Activated naive CD4-positive, alpha-beta T cell treated with anti-CD3 and anti-CD28 coated beads, Interleukin-2, amount 50 U/mL, for 16 hours (primary cell): ENCODE results near the gene CADM2.

Experiments used
- DNase-seq: peaks from one replicate; pipeline ENCODE4 v3.0.0-alpha.2; 2020

The CADM2 gene

DNA sequence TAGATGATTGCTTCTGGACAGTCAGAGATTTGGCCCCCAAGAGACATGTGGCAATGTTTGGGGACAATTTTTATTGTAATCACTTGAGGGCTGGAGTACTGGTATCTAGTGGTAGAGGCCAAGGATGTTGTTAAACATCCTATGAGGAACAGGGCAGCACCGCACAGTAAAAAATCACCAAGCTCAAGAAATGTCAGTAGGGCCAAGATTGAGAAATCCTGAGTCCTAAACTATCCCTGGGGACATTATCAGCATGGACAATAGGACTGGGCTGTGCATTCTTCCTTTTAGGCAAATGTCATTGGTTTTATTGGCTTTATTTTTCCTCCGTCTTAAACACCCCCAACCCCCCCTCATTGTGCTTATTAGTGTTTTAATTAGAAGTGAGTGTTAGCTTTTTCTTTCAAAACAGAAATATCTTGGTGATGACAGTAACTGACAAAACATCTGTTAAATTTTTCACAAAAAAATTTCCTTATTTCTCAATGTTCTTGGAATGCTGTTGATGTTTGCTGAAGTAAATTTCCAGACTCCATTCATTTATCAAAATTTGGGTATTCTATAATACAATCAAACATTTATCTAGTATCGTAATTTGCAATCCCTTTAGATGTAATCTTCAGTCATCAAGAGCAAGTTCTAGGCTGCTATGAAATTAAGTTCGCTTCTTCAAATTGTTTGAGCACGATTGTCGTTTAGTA, 1087.8 kb downstream of the CADM2 start:
- no peak for DNase-seq

DNA sequence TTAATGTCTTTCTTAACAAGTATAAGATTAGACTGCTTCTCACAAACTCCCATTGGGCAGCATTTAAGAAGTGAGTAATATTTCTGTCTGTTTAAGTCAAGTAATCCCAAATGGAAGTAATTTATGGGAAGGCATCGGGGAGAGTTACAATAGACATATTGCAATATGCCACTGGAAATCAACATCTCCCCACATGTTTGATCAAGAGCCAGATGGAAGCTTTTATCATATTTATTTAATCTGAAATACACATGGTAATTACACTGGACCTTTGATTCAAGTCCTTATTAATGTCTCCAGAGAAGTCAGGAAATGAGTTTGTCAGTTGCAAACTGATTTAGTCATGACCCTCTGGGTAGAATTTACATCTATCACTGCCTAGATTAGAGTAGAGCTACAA, 1088.4 kb downstream of the CADM2 start:
- no peak for DNase-seq

DNA sequence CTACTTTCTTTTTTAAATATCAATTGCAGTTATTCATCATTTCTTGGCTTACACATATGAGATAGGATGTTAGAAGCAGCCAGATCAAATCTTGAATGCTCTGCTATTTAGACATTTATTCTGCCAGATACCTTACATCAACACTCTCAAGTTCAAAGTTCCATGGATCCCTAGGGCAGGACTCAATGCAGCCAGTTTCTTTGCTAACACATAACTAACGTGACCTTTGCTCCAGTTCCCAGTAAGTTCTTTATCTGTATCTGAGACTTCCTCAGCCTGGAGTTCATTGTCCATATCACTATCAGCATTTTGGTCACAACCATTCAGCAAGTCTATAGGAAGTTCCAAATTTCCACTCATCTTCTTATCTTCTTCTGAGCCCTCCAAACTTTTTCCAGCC, 1092.3 kb downstream of the CADM2 start:
- DNase-seq, result no peak

DNA sequence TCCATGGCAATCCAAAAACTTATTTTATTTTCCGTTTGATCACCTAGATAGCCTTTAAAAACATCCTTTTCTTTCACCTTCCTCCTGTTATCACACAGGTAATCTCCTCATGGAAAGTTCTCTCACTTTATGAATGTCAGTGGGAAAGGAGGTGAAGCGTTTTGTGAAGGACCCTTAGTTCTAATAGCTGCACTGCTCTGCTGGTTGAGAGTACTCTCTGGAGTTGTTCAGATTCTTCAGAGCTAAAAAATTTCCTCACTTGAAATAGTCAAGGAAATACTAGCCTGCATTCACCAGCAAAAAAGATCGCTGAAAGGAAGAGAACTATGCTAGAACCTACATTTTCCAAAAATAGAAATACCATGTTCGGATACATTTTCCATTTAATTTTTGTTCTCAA, 1097.2 kb downstream of the CADM2 start:
- DNase-seq, result no peak

DNA sequence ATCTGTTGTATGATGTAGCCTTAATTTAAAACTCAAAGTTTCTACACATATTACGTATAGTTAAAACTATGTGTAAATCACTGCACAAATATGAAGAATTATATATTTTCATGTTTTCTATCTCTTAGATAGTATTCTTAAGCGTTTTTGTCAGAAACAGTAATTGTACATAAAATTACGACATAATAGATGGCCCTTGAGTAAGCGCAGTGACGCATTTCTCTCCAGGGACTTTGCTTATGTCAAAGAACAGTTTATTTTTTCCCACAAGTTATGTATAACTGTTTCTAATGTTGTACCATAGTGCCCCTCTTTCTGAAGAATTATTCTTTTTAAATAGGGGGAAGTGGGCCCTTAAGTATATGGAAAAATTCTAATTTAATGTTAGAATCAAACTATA, 1098.2 kb downstream of the CADM2 start:
- no peak for DNase-seq

DNA sequence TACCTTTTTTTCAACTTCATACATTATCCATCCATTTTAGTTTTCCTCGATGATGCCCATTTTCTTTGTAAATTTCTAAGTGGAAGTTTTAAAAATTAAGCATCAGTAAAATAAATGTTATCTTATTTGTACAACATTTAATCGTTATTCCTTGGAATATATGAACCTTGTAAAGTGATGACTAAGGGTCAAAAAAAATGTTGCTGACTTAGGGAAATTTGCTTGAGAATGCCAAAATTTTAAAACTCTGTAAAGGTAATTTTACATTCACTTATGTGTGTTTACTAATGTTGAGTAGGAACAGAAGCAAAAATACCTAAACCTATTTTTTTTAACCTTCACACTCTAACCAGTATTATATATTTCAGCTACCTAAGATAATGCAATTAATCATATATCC, 1115.0 kb downstream of the CADM2 start:
- DNase-seq, result no peak

DNA sequence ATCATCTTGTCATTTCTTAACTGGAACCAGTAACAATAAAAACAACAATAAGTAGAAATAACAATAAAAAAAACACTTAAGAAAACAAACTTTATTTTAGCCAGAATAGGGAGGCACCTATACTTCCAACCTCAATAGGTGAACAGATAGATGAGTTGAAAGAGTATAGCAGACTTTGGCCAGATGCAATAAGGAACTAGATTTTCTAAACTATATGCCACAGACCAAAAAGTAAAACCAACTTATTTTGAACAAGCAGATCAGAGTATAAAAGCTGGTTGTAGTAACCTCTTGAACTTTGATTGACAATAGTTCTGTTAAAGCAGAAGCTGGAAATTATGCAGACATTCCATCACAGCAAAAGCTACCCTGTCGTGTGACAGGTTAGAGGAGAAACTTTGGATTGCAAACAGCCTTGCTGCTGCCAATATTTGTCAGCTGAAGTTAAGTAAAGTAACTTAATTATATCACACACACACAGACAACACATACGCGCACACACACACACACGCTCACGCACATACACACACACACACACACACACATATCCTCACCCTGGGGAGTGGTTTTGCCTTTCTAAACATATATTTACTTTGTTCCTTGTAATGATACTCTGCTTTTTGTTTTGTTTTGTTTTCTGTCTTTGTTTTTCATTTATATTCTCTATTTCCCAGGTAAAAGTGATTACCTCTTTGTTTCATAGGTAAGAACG, 1128.5 kb downstream of the CADM2 start:
- no peak for DNase-seq

DNA sequence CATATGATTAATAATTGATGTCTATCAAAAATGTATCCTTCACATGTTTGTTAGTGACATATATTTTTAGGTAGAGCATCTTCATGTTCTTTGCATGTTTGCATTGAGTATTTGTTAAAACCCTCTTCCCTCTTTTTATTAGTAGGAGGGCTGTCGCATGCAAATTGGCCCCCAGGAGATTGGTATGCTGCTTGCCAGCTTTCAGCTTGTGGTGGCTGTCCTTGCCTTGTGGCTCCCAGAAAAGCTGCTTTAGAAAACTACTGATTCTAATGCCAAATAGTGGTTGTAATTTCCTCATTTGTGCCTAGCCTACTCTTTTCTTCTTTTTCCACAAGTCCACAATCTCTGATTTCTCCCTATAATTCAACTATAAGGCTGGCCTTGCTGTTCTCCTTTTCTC, 1145.4 kb downstream of the CADM2 start:
- no peak for DNase-seq

DNA sequence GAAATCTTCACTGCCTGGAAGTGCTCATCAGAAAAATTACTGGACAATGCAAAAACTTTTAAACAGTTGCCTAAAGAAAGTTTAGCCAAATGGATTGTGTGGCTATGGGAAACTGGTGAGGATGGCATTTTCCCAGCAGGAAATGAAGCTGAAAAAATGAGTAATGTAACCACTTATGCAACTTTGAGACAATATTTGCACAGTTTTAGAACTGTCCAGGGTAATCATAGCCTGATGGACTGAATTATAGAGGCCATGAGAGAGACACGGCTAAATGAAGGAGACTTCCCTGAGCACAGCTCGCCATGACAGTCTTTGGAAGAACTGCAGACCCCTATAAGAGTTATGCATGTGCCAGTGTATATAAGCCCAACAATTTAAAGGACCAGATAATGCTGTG, 1150.6 kb downstream of the CADM2 start:
- DNase-seq, result no peak
